IMR-90 (cell line): ENCODE results near the gene PCCA. TPM values are rescaled to one million over a fixed set of nuclear protein-coding genes. Genes with fewer than 3 reads are reported as not detected.

Experiments
- ATAC-seq: fragments of 200-7000 bp; cut with Tn5 transposase; 2 replicates; pipeline ENCODE4 v1.9.1; 2020; ENCODE audit warnings: low read depth, mild to moderate bottlenecking, moderate library complexity
- BruUV-seq: library from RNA; stranded (reverse); fragments of 400-500 nt; replicated peaks from 2 replicates; lab custom pipeline; 2021; lab: Mats Ljungman, UMichigan
- CTCF ChIA-PET: fragments of 300-600 bp; formaldehyde crosslinking; extraction: SDS; loops from one replicate; lab custom pipeline; 2021; ENCODE audit warnings: antibody characterized with exemption; lab: Yijun Ruan, JAX
- POLR2A ChIA-PET: fragments of 300-600 bp; sonication (Branson Sonifier 250); formaldehyde crosslinking; loops from one replicate; lab custom pipeline; 2022; ENCODE audit warnings: antibody characterized with exemption; ENCODE audit not compliant: unreplicated experiment; lab: Charles Lee
- DNase-seq: peaks from one replicate; pipeline ENCODE4 v3.0.0; 2013
- H2AFZ ChIP-seq: replicated peaks from 2 replicates; pipeline ENCODE3; 2013; ENCODE audit warnings: low read length, mild to moderate bottlenecking; ENCODE audit not compliant: poor library complexity
- H2AK5ac ChIP-seq: 2 replicates; pipeline ENCODE4 v1.6.1; 2013; ENCODE audit warnings: low read depth, low read length, inconsistent platforms
- H2AK9ac ChIP-seq: replicated peaks from 2 replicates; pipeline ENCODE3; 2013; ENCODE audit warnings: mild to moderate bottlenecking, low read depth, low read length, moderate library complexity; ENCODE audit not compliant: poor library complexity
- H2BK120ac ChIP-seq: 2 replicates; pipeline ENCODE4 v1.6.1; 2013; ENCODE audit warnings: low read depth, low read length, inconsistent platforms
- H2BK15ac ChIP-seq: 3 replicates; pipeline ENCODE4 v1.6.1; 2013; ENCODE audit warnings: low read depth, low read length, inconsistent platforms
- H2BK20ac ChIP-seq: 2 replicates; pipeline ENCODE4 v1.6.1; 2013; ENCODE audit warnings: low read depth, mild to moderate bottlenecking, inconsistent platforms, low read length, moderate library complexity
- H2BK5ac ChIP-seq: 2 replicates; pipeline ENCODE4 v1.6.1; 2013; ENCODE audit warnings: mild to moderate bottlenecking, low read depth, low read length, inconsistent platforms; ENCODE audit not compliant: poor library complexity, severe bottlenecking
- H3K14ac ChIP-seq: replicated peaks from 2 replicates; pipeline ENCODE4 v1.6.1; 2013; ENCODE audit warnings: low read depth, low read length, inconsistent platforms
- H3K18ac ChIP-seq: 2 replicates; pipeline ENCODE4 v1.6.1; 2013; ENCODE audit warnings: low read depth, low read length, control low read depth
- H3K23ac ChIP-seq: 2 replicates; pipeline ENCODE4 v1.6.1; 2013; ENCODE audit warnings: low read depth, low read length, inconsistent platforms
- H3K27ac ChIP-seq: 2 replicates; pipeline ENCODE4 v1.5.1; 2013; ENCODE audit warnings: mild to moderate bottlenecking, control low read depth, low read length; ENCODE audit not compliant: insufficient read depth
- H3K27me3 ChIP-seq: 2 replicates; pipeline ENCODE4 v1.6.1; 2013; ENCODE audit warnings: low read length; ENCODE audit not compliant: control insufficient read depth, insufficient read depth
- H3K36me3 ChIP-seq: 2 replicates; pipeline ENCODE4 v1.6.1; 2013; ENCODE audit warnings: low read length, mixed read lengths; ENCODE audit not compliant: control insufficient read depth, insufficient read depth
- H3K4ac ChIP-seq: 2 replicates; pipeline ENCODE4 v1.6.1; 2013; ENCODE audit warnings: low read depth, low read length, inconsistent platforms
- H3K4me1 ChIP-seq: 2 replicates; pipeline ENCODE4 v1.6.1; 2013; ENCODE audit warnings: low read length, mixed read lengths; ENCODE audit not compliant: control insufficient read depth, insufficient read depth
- H3K4me2 ChIP-seq: 2 replicates; pipeline ENCODE4 v1.6.1; 2013; ENCODE audit warnings: low read depth, mild to moderate bottlenecking, control low read depth, low read length, moderate library complexity
- H3K4me3 ChIP-seq: 2 replicates; pipeline ENCODE4 v1.5.1; 2013; ENCODE audit warnings: low read depth, mild to moderate bottlenecking, control low read depth, low read length, moderate library complexity; ENCODE audit not compliant: insufficient read depth
- H3K56ac ChIP-seq: 2 replicates; pipeline ENCODE4 v1.6.1; 2013; ENCODE audit warnings: low read length, inconsistent platforms; ENCODE audit not compliant: insufficient read depth; ENCODE audit errors: extremely low read depth
- H3K79me1 ChIP-seq, 2 experiments: 2 replicates each; pipeline ENCODE4 v1.6.1; 2013; ENCODE audit warnings: low read length in 2 of 2, inconsistent platforms in 1 of 2, low read depth in 1 of 2
- H3K9ac ChIP-seq: 2 replicates; pipeline ENCODE4 v1.6.1; 2013; ENCODE audit warnings: low read depth, low read length, control low read depth
- H3K9me1 ChIP-seq: 2 replicates; pipeline ENCODE4 v1.6.1; 2013; ENCODE audit warnings: low read length, inconsistent platforms; ENCODE audit not compliant: insufficient read depth
- H3K9me3 ChIP-seq: 2 replicates; pipeline ENCODE4 v1.6.1; 2013; ENCODE audit warnings: low read length; ENCODE audit not compliant: control insufficient read depth, insufficient read depth
- H4K20me1 ChIP-seq: 2 replicates; pipeline ENCODE4 v1.6.1; 2013; ENCODE audit warnings: low read length, inconsistent platforms; ENCODE audit not compliant: insufficient read depth
- H4K5ac ChIP-seq: 2 replicates; pipeline ENCODE4 v1.6.1; 2013; ENCODE audit warnings: mild to moderate bottlenecking, low read depth, low read length, control low read depth
- H4K8ac ChIP-seq, 2 experiments: 2 replicates each; pipeline ENCODE4 v1.6.1; 2013; ENCODE audit warnings: low read depth in 2 of 2, low read length in 2 of 2, control low read depth in 1 of 2, inconsistent platforms in 1 of 2
- H4K91ac ChIP-seq: 2 replicates; pipeline ENCODE4 v1.6.1; 2013; ENCODE audit warnings: low read depth, low read length, inconsistent platforms; ENCODE audit not compliant: insufficient read depth
- CHD1 ChIP-seq: IDR thresholded peaks from 2 replicates; pipeline ENCODE4 v1.6.1; 2012; ENCODE audit warnings: low read depth, low read length, improper control_type of control experiment
- ELK1 ChIP-seq: fragments of 150-350 bp; IDR thresholded peaks from 2 replicates; pipeline ENCODE4 v1.6.1; 2016; ENCODE audit warnings: low read depth, mild to moderate bottlenecking, low read length, moderate library complexity, borderline replicate concordance
- FOS ChIP-seq: fragments of 150-350 bp; IDR thresholded peaks from 2 replicates; pipeline ENCODE4 v1.6.1; 2016; ENCODE audit warnings: low read depth, low read length
- RAD21 ChIP-seq: IDR thresholded peaks from 2 replicates; pipeline ENCODE4 v1.6.1; 2012; ENCODE audit warnings: low read length, improper control_type of control experiment
- SMC3 ChIP-seq: fragments of 150-350 bp; IDR thresholded peaks from 2 replicates; pipeline ENCODE4 v1.6.1; 2016; ENCODE audit warnings: low read depth, mild to moderate bottlenecking, antibody characterized with exemption, low read length, moderate library complexity
- WGBS, 2 experiments: methylation state at CpG; one replicate each; pipeline versions ENCODE4 v1.1.5 to v1.1.7; 2013; ENCODE audit warnings: missing lambda C conversion rate in 2 of 2; ENCODE audit not compliant: insufficient read length in 1 of 2; ENCODE audit errors: extremely low coverage in 2 of 2; 5-methylcytosine and 5-hydroxymethylcytosine counted together
- dilution Hi-C: fragments of 300-500 bp; cut with HindIII; formaldehyde crosslinking; loops from one replicate; pipeline ENCODE4 v1.14.3; 2018; ENCODE audit warnings: low sequenced_read_pairs; ENCODE audit not compliant: unreplicated experiment
- in situ Hi-C: fragments of 300-500 bp; cut with MboI; formaldehyde crosslinking; loops from 3 replicates; pipeline ENCODE4 v1.14.3; 2019; ENCODE audit warnings: low sequenced_read_pairs, inconsistent platforms, mixed read lengths
- intact Hi-C: fragments of 100-400 bp; cut with micrococcal nuclease; formaldehyde crosslinking; loops from 2 replicates; pipeline ENCODE4 v1.10.0; 2022
- polyA plus RNA-seq, 3 experiments: library from polyadenylated mRNA; depleted of rRNA; stranded (reverse); fragments of >200 nt; gene quantifications; 2 replicates each; pipeline ENCODE4 v1.2.3, GENCODE V29; 2012; ENCODE audit warnings: low replicate concordance in 1 of 3
- total RNA-seq: library from RNA; depleted of rRNA; stranded (reverse); fragments of >200 nt; gene quantifications from 2 replicates; pipeline ENCODE4 v1.2.3, GENCODE V29; 2012
- TF ChIP-seq, protein P1 (sequence below): fragments of 150-350 bp; IDR thresholded peaks from 2 replicates; pipeline ENCODE4 v1.6.1; 2017; ENCODE audit warnings: mild to moderate bottlenecking, antibody characterized with exemption, low read length, low read depth

PCCA gene
- total and polyA plus RNA-seq, 2 of the 4 experiments (the other 2 are of a cell fraction): 7.6 to 24.0 TPM

GRCh38 chr13:100139817-100140216 lies 50.9 kb downstream of the PCCA start:
- Histone ChIP-seq H2AK5ac (no peak overlapping the region), H3K27ac (no peak overlapping the region), H3K4me1 (peaks cover 6% of the 10 kb centered on the region; the same call in 1 of the 2 replicates), H3K27me3 (no peaks in the 10 kb centered on the region), H3K9me1 (no peaks in the 10 kb centered on the region), H2BK120ac (0 out of 2 replicates have a peak overlapping the region, but pooled peaks have one; percentile 4), H3K4ac (peak overlapping the region; percentile 27; the same call in 1 of the 2 replicates), H3K9me3 (no peaks in the 10 kb centered on the region), H2BK5ac (no peak overlapping the region), H3K14ac (peak overlapping the region; percentile 58; the same call in 1 of the 2 replicates), H3K36me3 (peaks cover 4% of the 10 kb centered on the region; the same call in 1 of the 2 replicates), H3K56ac (peak overlapping the region; percentile 7; the same call in 1 of the 2 replicates), H3K23ac (no peak overlapping the region), H3K4me3 (no peak overlapping the region), H2BK15ac (no peak overlapping the region), H4K5ac (no peak overlapping the region), H2AK9ac (no peak overlapping the region), H2BK20ac (peak overlapping the region; percentile 21; the same call in 1 of the 2 replicates), H4K91ac (no peak overlapping the region), H3K4me2 (peak overlapping the region; percentile 57; the same call in 1 of the 2 replicates), H3K18ac (peak overlapping the region; percentile 72; the same call in 1 of the 2 replicates), H4K20me1 (no peaks in the 10 kb centered on the region), H3K9ac (no peak overlapping the region), H2AFZ (no peak overlapping the region), H3K79me1 (peaks cover 16 to 18% of the 10 kb centered on the region in 2 experiments; a peak in 3 of 4 replicates), H4K8ac (no peak overlapping the region)
- dilution Hi-C loops: no loop called here
- ChIA-PET CTCF (interaction anchor here (0.6 kb wide), 1 partner anchor 89 kb away, joined by 4 read pairs; no protein-coding TSS in a partner anchor), POLR2A (no interaction called here)
- peak; percentile 69 for ATAC-seq
- intact Hi-C loops: no loop called here
- WGBS, 2 experiments: no CpG with 5 or more reads among the region's 1 CpG
- in situ Hi-C loops: no loop called here
- DNase-seq: peak; percentile 67
- no TSS peak for BruUV-seq
- TF ChIP-seq ELK1 (no peak), RAD21 (no peak), SMC3 (no peak), CHD1 (no peak), FOS (no peak)
- TF ChIP-seq, protein P1, sequence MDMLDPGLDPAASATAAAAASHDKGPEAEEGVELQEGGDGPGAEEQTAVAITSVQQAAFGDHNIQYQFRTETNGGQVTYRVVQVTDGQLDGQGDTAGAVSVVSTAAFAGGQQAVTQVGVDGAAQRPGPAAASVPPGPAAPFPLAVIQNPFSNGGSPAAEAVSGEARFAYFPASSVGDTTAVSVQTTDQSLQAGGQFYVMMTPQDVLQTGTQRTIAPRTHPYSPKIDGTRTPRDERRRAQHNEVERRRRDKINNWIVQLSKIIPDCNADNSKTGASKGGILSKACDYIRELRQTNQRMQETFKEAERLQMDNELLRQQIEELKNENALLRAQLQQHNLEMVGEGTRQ: no peak
